Measurements from ENCODE around the gene ALKBH1.
"Not testable (repeated sequence)": the region's sequence is repeated elsewhere in the genome, so short reads cannot be mapped to it uniquely, and the experiment has no call there.

ALKBH1 gene

GRCh38 chr14:77707724-77708408 lies at the start of gene ALKBH1, which contains the start of gene SLIRP:
TSS of gene ALKBH1 (minus strand) at chr14:77708023. CDS start at chr14:77708004, 19 bp downstream.
TSS of gene SLIRP (plus strand) at chr14:77708103. CDS start at chr14:77708112, 9 bp downstream.
- peak; percentile 92 for DNase-seq (ENCODE audit: low spot score)
- in situ Hi-C loops (cut with MboI; ENCODE audit: low sequenced_read_pairs, unreplicated experiment): no loop called here
- no peak for TF ChIP-seq CTCF (IDR thresholded peaks at IDR 0.05; ENCODE audit: borderline replicate concordance, control extremely low read depth, extremely low read depth, insufficient read depth, missing control alignments)

GRCh38 chr14:77752799-77753516 lies 45.1 kb upstream of the ALKBH1 start:
- no peak for DNase-seq (ENCODE audit: low spot score)
- TF ChIP-seq CTCF (IDR thresholded peaks at IDR 0.05; ENCODE audit: borderline replicate concordance, control extremely low read depth, extremely low read depth, insufficient read depth, missing control alignments): no peak
- in situ Hi-C loops (cut with MboI; ENCODE audit: low sequenced_read_pairs, unreplicated experiment): no loop called here

- no peak for TF ChIP-seq CTCF (IDR thresholded peaks at IDR 0.05; ENCODE audit: borderline replicate concordance, control extremely low read depth, extremely low read depth, insufficient read depth, missing control alignments)
- DNase-seq (ENCODE audit: low spot score): no peak
- in situ Hi-C loops (cut with MboI; ENCODE audit: low sequenced_read_pairs, unreplicated experiment): no loop called here
These were observed 44.4 kb upstream of the ALKBH1 start for GRCh38 chr14:77752266-77752665.

- DNase-seq (ENCODE audit: low spot score); in situ Hi-C loops (cut with MboI; ENCODE audit: low sequenced_read_pairs, unreplicated experiment): not testable (repeated sequence)
These were observed 39.6 kb upstream of the ALKBH1 start for GRCh38 chr14:77747425-77747824.

GRCh38 chr14:77746064-77746702 lies 38.4 kb upstream of the ALKBH1 start:
- TF ChIP-seq CTCF (IDR thresholded peaks at IDR 0.05; ENCODE audit: borderline replicate concordance, control extremely low read depth, extremely low read depth, insufficient read depth, missing control alignments): no peak
- no peak for DNase-seq (ENCODE audit: low spot score)
- in situ Hi-C loops (cut with MboI; ENCODE audit: low sequenced_read_pairs, unreplicated experiment): no loop called here

- no peak for TF ChIP-seq CTCF (IDR thresholded peaks at IDR 0.05; ENCODE audit: borderline replicate concordance, control extremely low read depth, extremely low read depth, insufficient read depth, missing control alignments)
- no peak for DNase-seq (ENCODE audit: low spot score)
- in situ Hi-C loops (cut with MboI; ENCODE audit: low sequenced_read_pairs, unreplicated experiment): no loop called here
These were observed 33.6 kb upstream of the ALKBH1 start for GRCh38 chr14:77741438-77741837.
